BLaER1 (cell line): ENCODE data around the gene ARHGAP8.

ENCODE experiments used
- H3K27ac ChIP-seq: shearing (Covaris generic); formaldehyde crosslinking; 2 replicates; pipeline ENCODE4 v1.8.1; 2022
- H3K27me3 ChIP-seq: shearing (Covaris generic); formaldehyde crosslinking; 2 replicates; pipeline ENCODE4 v1.8.1; 2022
- H3K36me3 ChIP-seq: shearing (Covaris generic); formaldehyde crosslinking; 2 replicates; pipeline ENCODE4 v1.8.1; 2022
- H3K4me1 ChIP-seq: shearing (Covaris generic); formaldehyde crosslinking; 2 replicates; pipeline ENCODE4 v1.8.1; 2022
- H3K4me2 ChIP-seq: shearing (Covaris generic); formaldehyde crosslinking; 2 replicates; pipeline ENCODE4 v1.8.1; 2022
- H3K4me3 ChIP-seq: shearing (Covaris generic); formaldehyde crosslinking; 2 replicates; pipeline ENCODE4 v1.8.1; 2022
- H3K9ac ChIP-seq: shearing (Covaris generic); formaldehyde crosslinking; 2 replicates; pipeline ENCODE4 v1.8.1; 2022
- H3K9me3 ChIP-seq: shearing (Covaris generic); formaldehyde crosslinking; 2 replicates; pipeline ENCODE4 v1.8.1; 2022
- H4K20me1 ChIP-seq: shearing (Covaris generic); formaldehyde crosslinking; 2 replicates; pipeline ENCODE4 v1.8.1; 2022
- Cebpa-rat ChIP-seq: shearing (Covaris generic); IDR thresholded peaks from 2 replicates; pipeline ENCODE4 v1.8.1; 2022

ARHGAP8 gene

GRCh38 chr22:44881624-44882023, 129.2 kb downstream of the ARHGAP8 start:
- no peaks in the 10 kb centered on the region for H3K36me3 ChIP-seq
- no peak overlapping the region for H3K4me3 ChIP-seq
- H3K27me3 ChIP-seq: no peaks in the 10 kb centered on the region
- H3K27ac ChIP-seq: no peak overlapping the region
- H3K4me1 ChIP-seq: no peaks in the 10 kb centered on the region
- TF ChIP-seq Cebpa-rat: no peak
- peaks cover 9% of the 10 kb centered on the region; the same call in 1 of the 2 replicates for H3K9me3 ChIP-seq
- no peaks in the 10 kb centered on the region for H4K20me1 ChIP-seq
- no peak overlapping the region for H3K4me2 ChIP-seq
- no peak overlapping the region for H3K9ac ChIP-seq

GRCh38 chr22:44882226-44882905, 130.0 kb downstream of the ARHGAP8 start:
- H4K20me1 ChIP-seq: no peaks in the 10 kb centered on the region
- H3K4me3 ChIP-seq: no peak overlapping the region
- TF ChIP-seq Cebpa-rat: no peak
- peaks cover 1% of the 10 kb centered on the region; the same call in 1 of the 2 replicates for H3K9me3 ChIP-seq
- H3K27me3 ChIP-seq: no peaks in the 10 kb centered on the region
- no peak overlapping the region for H3K9ac ChIP-seq
- no peak overlapping the region for H3K27ac ChIP-seq
- no peaks in the 10 kb centered on the region for H3K4me1 ChIP-seq
- H3K4me2 ChIP-seq: no peak overlapping the region
- H3K36me3 ChIP-seq: no peaks in the 10 kb centered on the region

- no peak overlapping the region for H3K9ac ChIP-seq
- no peak overlapping the region for H3K27ac ChIP-seq
- no peak overlapping the region for H3K4me2 ChIP-seq
- H3K27me3 ChIP-seq: no peaks in the 10 kb centered on the region
- no peaks in the 10 kb centered on the region for H4K20me1 ChIP-seq
- H3K4me1 ChIP-seq: no peaks in the 10 kb centered on the region
- no peak for TF ChIP-seq Cebpa-rat
- no peaks in the 10 kb centered on the region; the same call in 1 of the 2 replicates for H3K9me3 ChIP-seq
- H3K4me3 ChIP-seq: no peak overlapping the region
- H3K36me3 ChIP-seq: no peaks in the 10 kb centered on the region
Measured at GRCh38 chr22:44883011-44883421, 130.6 kb downstream of the ARHGAP8 start.

GRCh38 chr22:44884562-44884961, 132.2 kb downstream of the ARHGAP8 start:
- TF ChIP-seq Cebpa-rat: no peak
- Histone ChIP-seq H3K36me3 (no peaks in the 10 kb centered on the region), H3K27me3 (no peaks in the 10 kb centered on the region), H4K20me1 (no peaks in the 10 kb centered on the region), H3K27ac (no peak overlapping the region), H3K9ac (no peak overlapping the region), H3K9me3 (no peaks in the 10 kb centered on the region), H3K4me3 (no peak overlapping the region), H3K4me2 (no peak overlapping the region), H3K4me1 (no peaks in the 10 kb centered on the region)

- H3K36me3 ChIP-seq: no peaks in the 10 kb centered on the region
- no peaks in the 10 kb centered on the region for H3K9me3 ChIP-seq
- no peak overlapping the region for H3K9ac ChIP-seq
- TF ChIP-seq Cebpa-rat: no peak
- no peaks in the 10 kb centered on the region for H3K4me1 ChIP-seq
- H3K27ac ChIP-seq: no peak overlapping the region
- no peaks in the 10 kb centered on the region for H4K20me1 ChIP-seq
- no peaks in the 10 kb centered on the region for H3K27me3 ChIP-seq
- no peak overlapping the region for H3K4me3 ChIP-seq
- no peak overlapping the region for H3K4me2 ChIP-seq
Measured at GRCh38 chr22:44884968-44885805, 132.8 kb downstream of the ARHGAP8 start.

GRCh38 chr22:44885806-44886360, 133.5 kb downstream of the ARHGAP8 start:
- no peak overlapping the region for H3K27ac ChIP-seq
- no peaks in the 10 kb centered on the region for H3K9me3 ChIP-seq
- H3K9ac ChIP-seq: no peak overlapping the region
- no peaks in the 10 kb centered on the region for H4K20me1 ChIP-seq
- H3K27me3 ChIP-seq: no peaks in the 10 kb centered on the region
- no peak overlapping the region for H3K4me3 ChIP-seq
- TF ChIP-seq Cebpa-rat: no peak
- 0 out of 2 replicates have a peak, but pooled peaks cover 6% of the 10 kb centered on the region for H3K4me1 ChIP-seq
- H3K36me3 ChIP-seq: no peaks in the 10 kb centered on the region
- no peak overlapping the region for H3K4me2 ChIP-seq

GRCh38 chr22:44887941-44888366, 135.6 kb downstream of the ARHGAP8 start:
- H4K20me1 ChIP-seq: no peaks in the 10 kb centered on the region
- no peaks in the 10 kb centered on the region for H3K27me3 ChIP-seq
- no peak overlapping the region for H3K27ac ChIP-seq
- 0 out of 2 replicates have a peak, but pooled peaks cover 6% of the 10 kb centered on the region for H3K4me1 ChIP-seq
- no peak overlapping the region for H3K4me3 ChIP-seq
- H3K9ac ChIP-seq: no peak overlapping the region
- no peaks in the 10 kb centered on the region for H3K9me3 ChIP-seq
- no peaks in the 10 kb centered on the region for H3K36me3 ChIP-seq
- H3K4me2 ChIP-seq: no peak overlapping the region
- no peak for TF ChIP-seq Cebpa-rat

- Histone ChIP-seq H3K4me3 (no peak overlapping the region), H3K4me2 (no peak overlapping the region), H3K27me3 (no peaks in the 10 kb centered on the region), H4K20me1 (no peaks in the 10 kb centered on the region), H3K27ac (no peak overlapping the region), H3K36me3 (no peaks in the 10 kb centered on the region), H3K4me1 (0 out of 2 replicates have a peak, but pooled peaks cover 6% of the 10 kb centered on the region), H3K9me3 (no peaks in the 10 kb centered on the region), H3K9ac (no peak overlapping the region)
- no peak for TF ChIP-seq Cebpa-rat
Measured at GRCh38 chr22:44888491-44889254, 136.3 kb downstream of the ARHGAP8 start.

GRCh38 chr22:44889255-44889878, 137.0 kb downstream of the ARHGAP8 start:
- no peaks in the 10 kb centered on the region for H3K27me3 ChIP-seq
- H3K9ac ChIP-seq: no peak overlapping the region
- no peak for TF ChIP-seq Cebpa-rat
- H3K4me1 ChIP-seq: 0 out of 2 replicates have a peak, but pooled peaks cover 6% of the 10 kb centered on the region
- no peaks in the 10 kb centered on the region for H3K9me3 ChIP-seq
- no peaks in the 10 kb centered on the region for H3K36me3 ChIP-seq
- H3K4me2 ChIP-seq: no peak overlapping the region
- no peak overlapping the region for H3K4me3 ChIP-seq
- no peaks in the 10 kb centered on the region for H4K20me1 ChIP-seq
- H3K27ac ChIP-seq: no peak overlapping the region
